GM13977 (cell line): ENCODE results near the gene TMPRSS15.

Experiments
- DNase-seq: peaks from one replicate; pipeline ENCODE4 v3.0.0; 2012; ENCODE audit warnings: low spot score
- CTCF ChIP-seq: IDR thresholded peaks from 2 replicates; pipeline ENCODE4 v1.5.1; 2012; ENCODE audit warnings: mild to moderate bottlenecking, control low read depth; ENCODE audit not compliant: insufficient read depth; ENCODE audit errors: extremely low read depth, missing control alignments
- in situ Hi-C: fragments of 300-500 bp; cut with MboI; formaldehyde crosslinking; loops from one replicate; pipeline ENCODE4 v1.12.0; 2022; ENCODE audit warnings: low sequenced_read_pairs, low pct_unique_long_range_greater_than_20kb, mixed read lengths, inconsistent platforms; ENCODE audit not compliant: unreplicated experiment

The TMPRSS15 gene

GRCh38 chr21:18252256-18252655, 151.3 kb downstream of the TMPRSS15 start:
- in situ Hi-C loops = no loop called here
- no peak for TF ChIP-seq CTCF
- DNase-seq = no peak

GRCh38 chr21:18251065-18251464, 152.5 kb downstream of the TMPRSS15 start:
- in situ Hi-C loops = no loop called here
- no peak for TF ChIP-seq CTCF
- no peak for DNase-seq

- TF ChIP-seq CTCF = no peak
- in situ Hi-C loops = no loop called here
- DNase-seq = no peak
Measured at GRCh38 chr21:18249672-18250071, 153.9 kb downstream of the TMPRSS15 start.

- TF ChIP-seq CTCF = no peak
- in situ Hi-C loops = no loop called here
- no peak for DNase-seq
Measured at GRCh38 chr21:18248171-18248570, 155.4 kb downstream of the TMPRSS15 start.

GRCh38 chr21:18245464-18245967, 158.1 kb downstream of the TMPRSS15 start:
- in situ Hi-C loops = no loop called here
- DNase-seq = no peak
- TF ChIP-seq CTCF = no peak

- in situ Hi-C loops = no loop called here
- DNase-seq = no peak
- no peak for TF ChIP-seq CTCF
Measured at GRCh38 chr21:18244671-18245463, 158.7 kb downstream of the TMPRSS15 start, which contains the start of gene CHODL. Gene CHODL, plus strand, starts transcription at chr21:18244833. Its CDS starts 391 bp downstream, at chr21:18245224.
